HG02588 (cell line): ENCODE data around the gene OR10V1.

Experiments
- ATAC-seq: cut with Tn5 transposase; IDR thresholded peaks from one replicate; pipeline ENCODE4 v1.9.1; 2021; ENCODE audit warnings: mild to moderate bottlenecking, moderate library complexity; ENCODE audit not compliant: unreplicated experiment

The OR10V1 gene, protein sequence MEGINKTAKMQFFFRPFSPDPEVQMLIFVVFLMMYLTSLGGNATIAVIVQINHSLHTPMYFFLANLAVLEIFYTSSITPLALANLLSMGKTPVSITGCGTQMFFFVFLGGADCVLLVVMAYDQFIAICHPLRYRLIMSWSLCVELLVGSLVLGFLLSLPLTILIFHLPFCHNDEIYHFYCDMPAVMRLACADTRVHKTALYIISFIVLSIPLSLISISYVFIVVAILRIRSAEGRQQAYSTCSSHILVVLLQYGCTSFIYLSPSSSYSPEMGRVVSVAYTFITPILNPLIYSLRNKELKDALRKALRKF

DNA sequence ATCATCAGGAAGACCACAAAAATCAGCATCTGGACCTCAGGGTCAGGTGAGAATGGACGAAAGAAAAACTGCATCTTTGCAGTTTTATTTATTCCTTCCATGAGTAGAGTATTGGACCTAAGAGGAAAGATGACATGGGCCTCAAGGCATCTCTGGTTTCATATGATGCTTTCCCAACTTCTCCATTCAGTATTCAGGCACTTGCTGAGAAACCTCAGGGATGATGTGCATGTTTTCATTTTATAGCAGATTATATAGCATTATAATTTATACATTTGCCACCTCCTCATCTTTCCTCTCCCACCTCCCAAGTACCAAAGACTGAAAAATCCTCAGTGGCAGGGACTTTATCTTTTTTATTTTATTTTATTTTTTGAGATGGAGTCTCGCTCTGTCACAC is at the start of gene OR10V1:
Gene OR10V1 (minus strand): TSS at position 101 of the 400 bp plus-strand sequence. CDS start 0 bp downstream, at position 101.
- no peak for ATAC-seq

DNA sequence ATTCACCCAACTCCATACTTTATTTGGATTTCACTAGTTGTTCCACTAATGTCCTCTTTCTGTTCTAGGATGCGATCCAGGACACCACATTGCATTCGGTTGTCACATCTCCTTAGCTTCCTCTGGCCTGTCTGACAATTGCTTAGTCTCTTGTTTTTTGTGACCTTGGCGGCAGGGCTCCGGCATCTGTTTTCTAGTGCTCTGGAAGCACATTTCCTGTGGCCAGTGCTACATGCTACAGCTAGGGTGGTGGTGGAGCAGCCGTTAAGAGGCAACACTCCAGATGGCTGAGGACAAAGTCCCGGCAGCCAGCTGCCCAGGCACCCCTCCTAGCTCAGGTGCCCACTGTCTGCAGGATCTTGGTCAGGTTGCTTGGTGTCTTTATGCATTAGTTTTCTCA is 48.3 kb upstream of the OR10V1 start:
- no peak for ATAC-seq

DNA sequence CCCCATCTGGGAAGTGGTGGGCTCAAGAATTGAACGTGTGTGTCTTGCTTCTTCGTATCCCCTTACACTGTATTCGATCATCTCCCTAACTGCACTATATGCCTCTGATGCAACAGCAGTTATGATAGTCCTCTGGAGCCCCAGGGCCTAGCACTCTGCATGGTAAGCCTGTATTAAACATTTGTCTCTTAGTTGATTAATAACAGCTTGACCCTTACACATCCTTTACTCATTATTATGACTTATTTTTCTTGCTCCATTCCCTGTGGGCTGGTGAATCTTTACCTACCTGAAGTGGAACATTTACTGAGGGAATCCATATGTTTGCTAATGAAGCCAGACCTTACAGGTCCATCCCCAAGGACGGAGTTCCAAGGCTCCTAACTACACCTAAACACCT is 47.1 kb upstream of the OR10V1 start:
- no peak for ATAC-seq

DNA sequence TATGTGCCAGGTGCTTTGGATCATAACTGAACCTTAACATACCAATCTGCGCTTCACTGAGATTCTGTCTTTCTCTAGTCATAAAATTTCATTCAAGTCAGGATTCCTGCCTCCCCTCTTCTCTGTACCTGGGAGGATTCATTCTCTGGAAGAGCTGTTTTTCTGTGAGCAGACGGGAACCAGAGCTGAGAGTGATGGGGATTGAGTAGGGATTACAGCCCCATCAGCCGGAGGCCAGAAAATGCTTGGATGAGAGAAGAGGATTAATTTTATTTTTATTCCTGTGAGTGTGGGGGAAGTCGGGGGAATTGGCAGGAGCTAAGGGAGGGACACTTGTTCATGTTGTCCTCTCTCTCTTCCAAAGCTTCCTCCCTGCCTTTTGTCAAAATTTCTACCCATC is 46.3 kb upstream of the OR10V1 start:
- no peak for ATAC-seq

DNA sequence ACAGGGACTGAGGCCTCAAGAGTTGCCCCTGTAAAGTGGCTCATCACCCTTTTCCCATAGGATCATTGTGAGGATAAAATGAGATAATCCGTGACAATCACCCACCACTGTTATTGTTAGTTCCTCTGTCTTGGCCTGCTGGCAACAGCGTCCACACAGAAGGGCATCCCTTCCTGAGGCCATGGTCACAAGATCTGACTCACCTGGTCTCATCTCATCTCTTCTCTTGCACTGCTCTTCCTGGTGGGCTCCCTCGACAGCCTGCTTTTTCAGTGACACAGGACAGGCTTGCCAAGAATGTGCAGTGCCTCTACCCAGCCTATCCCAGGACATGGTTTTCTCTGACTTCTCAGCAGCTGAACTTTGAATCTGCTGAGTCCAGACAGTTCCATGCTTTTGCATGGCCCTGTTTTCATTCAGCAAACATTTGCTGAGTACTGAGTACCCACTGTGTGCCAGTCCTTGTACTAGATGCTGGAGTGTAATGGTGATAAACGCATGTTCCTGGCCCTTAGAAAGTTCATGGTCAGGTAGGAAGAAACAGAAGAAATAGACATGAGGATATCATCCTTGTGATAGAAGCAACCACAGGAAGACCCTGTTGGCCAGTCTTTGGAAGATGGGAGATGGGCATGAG is 44.9 kb upstream of the OR10V1 start:
- ATAC-seq, result no peak

DNA sequence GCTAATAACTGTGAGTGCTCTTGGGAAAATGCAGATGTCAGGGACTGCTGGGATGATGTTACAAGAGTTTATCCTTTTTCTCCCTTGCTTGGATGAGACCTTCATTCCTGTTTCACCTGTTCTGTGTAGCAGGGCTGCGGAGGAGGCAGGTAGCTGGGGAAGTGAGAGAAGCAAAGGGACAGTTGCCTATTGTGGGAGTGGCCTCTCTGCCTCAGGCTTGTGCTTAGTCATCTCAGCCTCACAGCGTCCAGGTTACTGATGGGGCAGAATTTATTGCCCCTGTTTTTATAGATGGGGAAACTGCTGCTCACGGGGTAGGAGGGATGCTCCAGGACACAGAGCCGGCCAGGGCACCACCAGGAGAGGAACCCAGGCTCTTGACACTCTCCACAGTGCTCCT is 43.2 kb upstream of the OR10V1 start:
- ATAC-seq, result no peak

DNA sequence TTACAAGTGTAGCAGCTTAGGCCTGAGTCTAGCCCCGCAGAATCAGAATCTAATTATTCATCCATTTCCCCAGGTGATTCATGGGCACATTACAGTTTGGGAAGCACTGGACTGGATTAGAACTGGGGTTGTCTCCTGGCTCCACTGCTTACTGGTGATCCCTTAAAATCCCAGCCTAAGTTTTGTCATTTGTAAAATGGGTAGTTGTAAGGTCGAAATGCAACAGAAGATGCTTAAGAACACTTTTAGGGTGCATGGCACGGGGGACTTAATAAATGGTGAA is 42.9 kb upstream of the OR10V1 start:
- no peak for ATAC-seq

DNA sequence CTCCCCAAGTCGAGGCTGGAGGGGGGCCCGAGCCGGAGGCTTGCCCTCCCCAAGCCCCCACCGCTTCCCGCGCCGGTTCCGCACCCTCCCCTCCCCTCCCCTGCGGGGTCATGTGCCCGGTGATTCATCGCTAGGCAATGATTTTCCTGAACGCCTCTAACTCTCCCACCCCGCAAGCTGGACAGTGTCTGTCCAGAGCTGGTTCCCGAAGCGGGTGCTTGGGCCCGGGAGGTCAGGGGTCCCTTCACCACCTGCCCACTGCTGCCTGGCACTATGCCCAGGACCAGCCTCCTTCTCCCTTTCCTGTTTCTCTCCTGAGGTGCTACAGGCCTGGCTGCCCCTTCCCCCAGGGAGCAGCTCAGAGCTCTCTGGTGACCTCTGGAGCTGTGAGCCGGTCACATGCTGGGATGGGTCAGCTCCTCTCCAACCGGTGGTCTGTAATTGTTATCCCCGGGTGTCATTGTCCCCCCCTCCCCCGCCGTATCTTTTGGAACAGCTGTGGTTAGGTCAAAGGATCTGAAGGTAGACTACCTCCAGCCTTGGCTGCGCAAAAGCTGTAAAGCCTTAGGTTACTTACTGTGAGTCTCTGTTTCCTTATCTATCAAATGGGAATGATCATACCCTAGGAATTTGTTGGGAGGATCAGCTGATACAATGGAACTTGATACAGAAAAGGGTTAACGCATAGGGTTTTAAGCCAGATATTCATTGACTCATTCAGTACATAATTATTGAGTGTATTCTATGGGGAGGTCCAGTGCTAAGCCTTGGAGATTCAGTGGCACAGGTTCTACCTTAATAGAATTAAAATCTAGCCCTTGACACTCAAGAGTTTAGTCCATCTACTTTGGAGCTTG is 42.3 kb upstream of the OR10V1 start:
- ATAC-seq, result peak; percentile 7

DNA sequence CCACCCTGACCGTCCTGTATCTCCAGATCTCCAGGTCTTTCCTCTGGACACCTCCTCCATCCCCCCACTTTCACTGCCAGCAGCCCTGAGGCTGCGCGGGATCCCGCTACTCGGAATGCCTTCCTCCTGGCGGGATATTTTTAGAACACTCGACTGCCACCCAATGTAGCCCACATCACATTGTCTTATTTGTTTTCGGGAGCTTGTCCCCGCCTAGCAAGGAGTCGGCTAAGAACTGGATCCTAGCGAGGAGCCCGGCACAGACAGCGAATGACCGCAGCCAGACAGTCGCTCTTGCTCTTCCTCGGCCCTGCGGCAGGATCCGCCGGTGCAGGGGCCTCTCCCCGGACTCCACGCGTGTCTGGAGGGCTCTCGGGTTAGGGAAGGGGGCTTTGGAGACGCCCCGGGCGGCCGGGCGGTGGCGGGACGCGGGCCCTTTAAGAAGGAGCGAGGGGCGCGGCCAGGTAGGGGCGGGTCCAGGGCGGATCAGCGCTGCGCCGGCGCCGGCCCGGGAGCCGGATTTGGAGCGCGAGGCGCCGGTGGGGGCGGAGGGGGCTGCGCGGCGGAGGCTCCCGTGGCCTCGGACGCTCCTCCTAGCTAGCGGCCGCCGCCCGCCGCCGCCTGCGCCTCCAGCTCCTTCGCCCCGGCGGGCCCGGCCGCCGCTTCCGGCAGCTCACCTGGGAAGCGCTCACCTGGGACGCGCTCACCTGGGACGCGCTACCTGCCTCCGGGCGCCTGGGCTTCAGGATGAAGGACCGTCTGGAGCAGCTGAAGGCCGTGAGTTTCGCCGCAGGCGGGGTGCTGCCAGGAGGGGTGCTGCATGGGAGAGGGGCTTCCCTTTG is 41.4 kb upstream of the OR10V1 start, which contains the start of gene STX3:
Gene STX3 (plus strand): TSS at position 518 of the 842 bp plus-strand sequence. CDS start 230 bp downstream, at position 748.
- peak; percentile 83 for ATAC-seq

DNA sequence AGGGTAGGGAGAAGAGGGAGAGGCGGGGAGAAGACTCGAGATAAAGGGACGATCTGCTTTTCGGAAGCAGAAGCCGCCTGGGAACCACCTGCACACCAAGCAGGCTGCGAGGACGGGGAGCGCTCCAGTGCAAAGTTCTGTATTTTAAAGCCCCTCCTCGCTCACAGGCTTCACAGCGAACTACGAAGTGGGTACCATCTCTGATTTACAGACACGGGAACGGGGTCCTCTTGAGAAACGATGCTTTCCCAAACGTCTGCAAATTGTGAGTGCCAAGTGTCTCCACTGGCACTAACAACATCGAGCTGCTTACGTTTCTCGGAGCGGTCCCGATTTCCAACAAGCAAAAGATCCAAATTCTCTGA is 40.8 kb upstream of the OR10V1 start:
- peak; percentile 15 for ATAC-seq

DNA sequence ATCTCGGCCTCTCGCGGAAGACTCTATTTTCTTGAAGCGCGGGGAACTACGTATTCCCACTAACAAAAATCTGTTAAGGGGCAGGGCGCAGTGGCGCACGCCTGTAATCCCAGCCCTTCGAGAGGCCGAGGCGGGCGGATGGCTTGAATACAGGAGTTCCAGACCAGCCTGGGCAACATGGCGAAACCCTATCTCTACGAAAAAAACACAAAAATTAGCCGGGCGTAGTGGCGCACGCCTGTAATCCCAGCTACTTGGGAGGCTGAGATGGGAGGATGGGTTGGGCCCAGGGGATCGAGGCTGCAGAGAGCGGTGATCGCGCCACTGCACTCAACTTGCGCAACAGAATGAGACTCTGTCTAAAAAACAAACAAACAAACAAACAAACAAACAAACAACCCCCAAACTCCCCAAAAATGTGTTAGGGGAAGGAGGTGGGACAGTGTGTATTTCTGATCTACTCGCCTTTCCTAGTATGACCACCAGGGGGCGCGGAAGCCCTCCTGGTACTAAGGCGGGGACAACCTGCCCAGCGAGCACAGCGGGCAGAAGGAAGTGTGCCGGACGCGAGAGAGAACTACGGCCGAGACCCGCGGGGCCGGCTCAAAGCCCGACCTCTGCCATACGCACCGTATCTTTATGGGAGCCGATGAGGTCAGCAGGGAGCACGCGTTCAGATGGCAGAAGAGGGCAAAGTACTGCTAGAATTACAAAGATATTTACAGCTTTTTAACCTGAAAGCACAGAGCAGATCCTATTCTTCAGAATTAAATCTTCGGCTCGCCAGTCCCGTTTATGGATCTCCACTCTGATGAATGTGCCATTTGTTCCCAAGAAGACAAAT is 40.2 kb upstream of the OR10V1 start:
- peak; percentile 65 for ATAC-seq

DNA sequence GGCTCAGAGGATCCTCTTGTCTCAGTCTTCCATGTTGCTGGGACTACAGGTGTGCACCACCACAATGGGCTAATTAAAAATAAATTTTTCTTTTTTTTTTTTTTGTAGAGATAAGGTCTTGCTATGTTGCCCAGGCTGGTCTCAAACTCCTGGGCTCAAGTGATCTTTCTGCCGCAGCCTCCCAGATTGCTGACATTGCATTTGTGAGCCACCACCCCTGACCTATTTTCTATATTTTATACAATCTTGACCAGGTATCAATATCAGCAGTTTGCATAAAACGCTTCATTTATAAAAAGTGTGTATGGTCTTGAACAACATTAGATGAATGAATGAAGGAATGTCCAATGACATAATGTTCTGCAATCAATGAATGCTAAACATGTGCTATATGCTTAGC is 32.5 kb upstream of the OR10V1 start:
- no peak for ATAC-seq

DNA sequence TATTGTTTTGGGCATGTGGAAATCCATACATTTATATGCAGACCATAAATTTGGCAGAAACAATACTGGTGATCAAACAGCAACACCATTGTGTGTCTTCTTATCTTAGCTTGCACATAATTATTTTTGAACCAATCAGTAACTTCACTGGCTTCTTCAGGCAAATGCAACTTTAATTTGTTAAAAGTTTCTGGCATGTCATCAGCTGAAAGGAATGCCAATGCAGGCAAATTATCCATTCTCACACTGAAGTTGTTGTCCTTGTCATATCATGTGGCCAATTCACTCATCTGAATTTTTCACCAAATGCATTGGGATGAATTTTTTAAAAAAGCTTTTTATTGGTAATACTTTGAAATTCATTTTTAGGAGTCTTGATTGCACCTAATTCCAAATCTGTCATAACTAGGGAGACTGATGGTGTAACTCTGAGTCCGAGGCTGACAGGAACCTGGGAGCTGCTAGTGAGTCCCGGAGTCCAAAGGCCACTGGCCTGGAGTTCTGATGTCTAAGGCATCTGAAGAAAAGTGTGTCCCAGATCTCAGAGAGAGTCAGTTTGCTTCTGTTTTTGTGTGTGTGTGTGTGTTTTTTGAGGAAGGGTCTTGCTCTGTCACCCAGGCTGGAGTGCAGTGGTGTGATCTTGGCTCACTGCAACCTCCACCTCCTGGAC is 17.4 kb upstream of the OR10V1 start:
- no peak for ATAC-seq

DNA sequence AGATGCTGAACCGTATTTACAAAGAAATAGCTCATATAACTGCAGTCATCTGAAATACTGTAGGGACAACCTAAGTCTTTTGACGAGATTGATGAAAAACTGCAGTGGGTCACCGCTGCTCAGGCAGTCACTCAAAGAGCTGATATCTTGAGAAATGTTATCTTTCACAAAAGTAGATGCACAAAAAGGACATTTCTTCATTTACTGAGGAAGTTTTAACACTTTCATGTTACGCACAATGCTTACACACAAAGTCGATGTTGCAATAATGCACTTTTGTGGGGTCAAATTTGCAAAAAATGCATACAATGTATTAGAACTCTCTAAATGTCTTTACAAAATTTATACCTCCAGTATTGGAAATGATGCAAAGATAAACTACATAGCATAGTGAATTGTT is 16.2 kb upstream of the OR10V1 start:
- no peak for ATAC-seq

DNA sequence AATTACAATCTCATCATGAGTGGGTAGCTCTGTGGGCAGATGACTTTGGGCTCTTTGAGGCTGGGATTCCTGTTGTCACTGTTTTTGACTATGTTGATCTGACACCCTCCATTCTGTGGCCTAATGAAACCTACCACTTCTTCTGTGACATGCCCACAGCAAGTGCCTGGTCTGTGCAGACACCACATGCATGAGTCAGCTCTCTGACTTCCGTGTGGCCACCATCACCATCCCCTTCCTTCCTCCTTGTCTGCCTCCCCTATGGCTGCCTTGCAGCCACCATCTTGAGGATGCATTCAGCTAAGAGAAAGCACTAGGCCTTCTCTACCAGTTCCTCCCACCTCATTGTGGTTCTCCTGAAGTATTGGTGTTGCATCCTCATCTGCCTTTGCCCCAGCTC is 15.3 kb upstream of the OR10V1 start:
- ATAC-seq, result no peak

DNA sequence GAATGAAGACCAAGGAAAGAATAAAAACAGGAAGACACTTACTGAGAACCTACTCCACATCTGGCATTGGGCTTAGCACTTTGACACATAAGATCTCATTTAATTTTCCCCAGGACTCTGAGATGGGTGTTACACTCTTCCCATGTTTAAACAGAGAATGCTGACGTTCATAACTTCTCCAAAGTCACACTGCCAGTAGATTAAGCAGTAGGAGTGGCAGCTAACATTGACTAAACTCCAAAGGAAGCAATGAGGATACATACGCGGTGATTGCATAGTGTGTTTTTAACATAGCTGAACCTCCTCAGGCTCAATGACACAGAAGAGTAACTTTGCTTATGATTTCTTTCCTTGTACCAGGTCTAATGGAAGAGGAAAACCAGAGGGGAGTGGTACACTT is 14.5 kb upstream of the OR10V1 start:
- ATAC-seq, result no peak

DNA sequence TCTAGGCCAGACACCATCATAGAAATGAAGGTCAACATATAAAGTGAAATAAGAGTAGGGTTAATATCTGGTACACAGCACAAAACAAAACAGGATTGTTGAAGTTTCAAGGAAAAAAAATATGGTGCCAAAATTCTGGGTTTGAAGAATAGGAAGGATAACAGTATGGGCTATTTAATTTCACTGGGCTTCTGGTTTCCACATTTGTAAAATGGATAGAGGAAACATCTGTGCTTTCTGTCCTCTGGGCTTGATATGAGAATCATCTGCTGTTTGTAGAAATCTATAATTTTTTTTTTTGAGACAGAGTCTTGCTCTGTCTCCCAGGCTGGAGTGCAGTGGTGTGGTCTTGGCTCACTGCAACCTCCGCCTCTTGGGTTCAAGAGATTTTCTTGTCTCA is 13.8 kb upstream of the OR10V1 start:
- no peak for ATAC-seq

DNA sequence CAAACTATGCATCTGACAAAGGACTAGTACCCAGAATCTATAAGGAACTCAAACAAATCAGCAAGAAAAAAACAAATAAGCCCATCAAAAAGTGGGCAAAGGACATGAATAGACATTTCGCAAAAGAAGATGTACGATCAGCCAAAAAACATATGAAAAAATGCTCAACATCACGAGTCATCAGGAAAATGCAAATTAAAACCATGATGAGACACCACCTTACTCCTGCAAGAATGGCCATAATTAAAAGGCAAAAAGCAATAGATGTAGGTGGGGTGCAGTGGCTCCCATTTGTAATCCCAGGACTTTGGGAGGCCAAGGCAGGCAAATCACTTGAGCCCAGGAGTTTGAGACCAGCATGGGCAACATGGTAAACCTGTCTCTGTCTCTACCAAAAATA is 10.4 kb upstream of the OR10V1 start:
- no peak for ATAC-seq

DNA sequence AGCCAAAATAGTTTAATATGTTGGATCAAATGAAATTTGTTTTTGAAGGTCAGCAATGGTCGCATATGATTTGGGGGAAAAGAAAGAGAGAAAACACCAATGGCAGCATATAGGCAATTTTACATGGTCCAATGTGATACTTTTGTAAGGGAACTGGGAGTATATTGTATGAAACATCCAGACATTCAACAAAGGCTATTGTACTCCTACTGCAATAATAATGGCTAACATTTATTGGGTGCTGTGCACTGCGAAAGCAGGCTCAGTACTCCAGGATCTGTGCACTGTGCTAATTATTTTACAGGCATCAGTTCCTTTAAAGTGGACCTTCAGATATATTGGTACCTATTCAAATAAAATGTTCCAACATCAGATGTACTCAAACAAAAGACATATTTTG is 5.9 kb upstream of the OR10V1 start:
- ATAC-seq, result no peak

DNA sequence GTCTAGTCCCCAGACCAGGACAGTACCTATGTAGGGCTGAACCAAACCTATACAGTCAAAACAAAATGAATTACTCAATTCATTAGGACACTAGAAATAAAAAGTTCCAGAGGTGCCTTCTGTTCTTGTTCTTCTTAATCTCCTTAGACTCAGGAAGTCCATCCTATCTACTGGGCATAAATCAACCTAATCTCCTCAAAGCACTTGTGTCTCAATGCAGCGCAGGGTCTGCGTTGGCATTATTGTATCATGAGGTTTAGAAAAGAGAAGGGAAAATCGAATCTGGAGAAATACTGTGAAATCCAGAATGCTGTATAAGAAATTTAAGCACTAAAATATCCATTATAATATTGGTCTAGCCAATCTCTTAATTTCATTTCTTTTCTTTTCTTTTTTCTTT is 2.4 kb upstream of the OR10V1 start:
- ATAC-seq, result no peak
